Measurements from ENCODE around the gene KLC4. TPM values are rescaled to one million over a fixed set of nuclear protein-coding genes. Genes with fewer than 3 reads are reported as not detected.
A peak's percentile ranks its signal among the peaks of the same experiment; 100 is the strongest.

KLC4 gene
- total and polyA plus RNA-seq, 4 donors, result 16.1 to 36.0 (median 26.4) TPM

DNA sequence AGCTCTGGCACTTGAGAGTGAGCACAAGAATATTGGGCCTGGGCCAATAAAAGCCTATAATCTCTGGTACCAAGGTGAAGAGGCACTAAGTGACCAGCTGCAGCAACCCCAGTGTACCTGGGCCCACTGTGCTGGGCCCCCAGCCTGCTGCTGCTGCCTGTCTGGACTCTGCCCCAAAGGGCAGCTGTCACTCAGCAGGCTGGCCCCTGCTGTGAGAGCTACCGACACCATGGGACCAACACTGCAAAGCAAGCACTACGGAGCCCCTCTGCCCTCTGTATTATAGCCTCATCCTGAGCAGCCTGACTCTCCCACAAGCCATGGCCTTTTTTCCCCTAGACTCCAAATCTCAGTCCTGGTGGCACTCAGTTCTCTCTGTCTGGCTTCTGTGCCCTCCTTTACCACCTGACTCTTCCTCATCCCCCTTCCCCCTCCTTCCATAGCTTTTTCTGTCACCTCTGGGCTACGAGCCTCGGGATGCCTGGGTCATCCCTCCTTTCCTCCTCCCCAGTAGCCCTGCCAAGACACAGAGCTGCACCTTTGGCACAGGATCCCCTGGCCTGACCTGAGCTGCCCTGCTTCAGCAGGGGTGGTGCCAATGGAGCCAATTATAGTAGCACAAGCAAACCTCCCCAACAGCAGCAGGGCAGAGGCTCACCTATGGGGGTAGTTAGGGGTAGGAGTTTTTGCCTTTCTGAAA lies 23.8 kb upstream of the KLC4 start:
- ATAC-seq (ENCODE audit: insufficient read depth, low FRiP score) (no peak), DNase-seq (no peak)
- Histone ChIP-seq H3K4me3 (no peak overlapping the region), H3K27ac (ENCODE audit: low read depth in 1 of 2, low read length in 1 of 2) (peak overlapping the region in 1 of 2 donors; percentile 10), H3K9ac (ENCODE audit: insufficient read depth in 1 of 2, low read length in 2 of 2) (no peak overlapping the region), H3K4me1 (ENCODE audit: control insufficient read depth in 5 of 5, insufficient read depth in 5 of 5, low read length in 5 of 5) (no peaks in the 10 kb centered on the region), H3K27me3 (ENCODE audit: control insufficient read depth in 3 of 3, insufficient read depth in 3 of 3, low read length in 2 of 3) (no peaks in the 10 kb centered on the region), H3K9me3 (ENCODE audit: control insufficient read depth in 4 of 4, insufficient read depth in 3 of 4, low read length in 3 of 4) (no peaks in the 10 kb centered on the region), H3K36me3 (ENCODE audit: control insufficient read depth in 4 of 4, insufficient read depth in 4 of 4, low read length in 4 of 4) (peaks cover 10 to 52% (median 34%) of the 10 kb centered on the region in 4 donors)
- TF ChIP-seq CTCF (IDR thresholded peaks at IDR 0.05; ENCODE audit: control extremely low read depth, extremely low read depth), result no peak
- 86 to 92% methylated on average over 4 of the region's 4 CpGs for WGBS, 2 donors

DNA sequence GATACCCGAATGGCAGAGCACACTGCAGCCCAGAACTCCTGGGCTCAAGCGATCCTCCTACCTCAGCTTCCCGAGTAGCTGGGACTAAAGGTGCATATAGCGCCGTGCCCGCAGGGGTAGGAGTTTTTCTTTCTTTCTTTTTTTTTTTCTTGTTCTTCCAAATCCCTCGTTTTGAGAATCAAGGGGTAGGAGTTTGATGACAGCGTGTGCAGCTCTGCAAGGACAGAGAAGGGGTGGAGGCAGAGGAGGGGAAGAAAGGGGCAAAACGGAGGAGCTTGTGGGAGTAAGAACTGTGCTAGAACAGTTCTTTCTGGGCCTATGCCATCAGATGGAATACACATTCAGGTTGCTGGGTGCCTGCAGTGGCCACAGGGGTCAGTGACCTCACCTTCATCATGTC lies 22.7 kb upstream of the KLC4 start:
- DNase-seq (no peak), ATAC-seq (ENCODE audit: insufficient read depth, low FRiP score) (no peak)
- no peak overlapping the region for H3K27ac ChIP-seq (ENCODE audit: low read depth in 1 of 2, low read length in 1 of 2)
- H3K36me3 ChIP-seq (ENCODE audit: control insufficient read depth in 4 of 4, insufficient read depth in 4 of 4, low read length in 4 of 4), result peaks cover 10 to 55% (median 34%) of the 10 kb centered on the region in 4 donors
- H3K9me3 ChIP-seq (ENCODE audit: control insufficient read depth in 4 of 4, insufficient read depth in 3 of 4, low read length in 3 of 4), result no peaks in the 10 kb centered on the region
- no peaks in the 10 kb centered on the region for H3K27me3 ChIP-seq (ENCODE audit: control insufficient read depth in 3 of 3, insufficient read depth in 3 of 3, low read length in 2 of 3)
- H3K4me3 ChIP-seq, result no peak overlapping the region
- TF ChIP-seq CTCF (IDR thresholded peaks at IDR 0.05; ENCODE audit: control extremely low read depth, extremely low read depth), result no peak
- 93 to 96% methylated on average over 9 of the region's 9 CpGs for WGBS, 2 donors
- H3K4me1 ChIP-seq (ENCODE audit: control insufficient read depth in 5 of 5, insufficient read depth in 5 of 5, low read length in 5 of 5), result no peaks in the 10 kb centered on the region
- no peak overlapping the region for H3K9ac ChIP-seq (ENCODE audit: insufficient read depth in 1 of 2, low read length in 2 of 2)

- Histone ChIP-seq H3K36me3 (ENCODE audit: control insufficient read depth in 4 of 4, insufficient read depth in 4 of 4, low read length in 4 of 4) (peaks cover 10 to 55% (median 35%) of the 10 kb centered on the region in 4 donors), H3K9ac (ENCODE audit: insufficient read depth in 1 of 2, low read length in 2 of 2) (no peak overlapping the region), H3K4me3 (no peak overlapping the region), H3K4me1 (ENCODE audit: control insufficient read depth in 5 of 5, insufficient read depth in 5 of 5, low read length in 5 of 5) (no peaks in the 10 kb centered on the region), H3K27ac (ENCODE audit: low read depth in 1 of 2, low read length in 1 of 2) (no peak overlapping the region), H3K27me3 (ENCODE audit: control insufficient read depth in 3 of 3, insufficient read depth in 3 of 3, low read length in 2 of 3) (no peaks in the 10 kb centered on the region), H3K9me3 (ENCODE audit: control insufficient read depth in 4 of 4, insufficient read depth in 3 of 4, low read length in 3 of 4) (no peaks in the 10 kb centered on the region)
- TF ChIP-seq CTCF (IDR thresholded peaks at IDR 0.05; ENCODE audit: control extremely low read depth, extremely low read depth), result no peak
- no peak for DNase-seq
- WGBS, 2 donors, result 85 to 92% methylated on average over 5 of the region's 5 CpGs
- ATAC-seq (ENCODE audit: insufficient read depth, low FRiP score), result no peak
These were observed 22.2 kb upstream of the KLC4 start for GRCh38 chr6:43037197-43037596.

- H3K36me3 ChIP-seq (ENCODE audit: control insufficient read depth in 4 of 4, insufficient read depth in 4 of 4, low read length in 4 of 4), result peaks cover 10 to 54% (median 36%) of the 10 kb centered on the region in 4 donors
- WGBS, 2 donors, result 89 to 94% methylated on average over 9 of the region's 9 CpGs
- H3K4me1 ChIP-seq (ENCODE audit: control insufficient read depth in 5 of 5, insufficient read depth in 5 of 5, low read length in 5 of 5), result no peaks in the 10 kb centered on the region
- H3K27me3 ChIP-seq (ENCODE audit: control insufficient read depth in 3 of 3, insufficient read depth in 3 of 3, low read length in 2 of 3), result no peaks in the 10 kb centered on the region
- no peaks in the 10 kb centered on the region for H3K9me3 ChIP-seq (ENCODE audit: control insufficient read depth in 4 of 4, insufficient read depth in 3 of 4, low read length in 3 of 4)
- H3K4me3 ChIP-seq, result no peak overlapping the region
- H3K27ac ChIP-seq (ENCODE audit: low read depth in 1 of 2, low read length in 1 of 2), result no peak overlapping the region
- DNase-seq, result no peak
- no peak overlapping the region for H3K9ac ChIP-seq (ENCODE audit: insufficient read depth in 1 of 2, low read length in 2 of 2)
- no peak for ATAC-seq (ENCODE audit: insufficient read depth, low FRiP score)
- TF ChIP-seq CTCF (IDR thresholded peaks at IDR 0.05; ENCODE audit: control extremely low read depth, extremely low read depth), result no peak
These were observed 21.7 kb upstream of the KLC4 start for GRCh38 chr6:43037706-43038105.
